H54 (cell line): ENCODE data around the gene DENND5B.
"Not testable (repeated sequence)": the region's sequence is repeated elsewhere in the genome, so short reads cannot be mapped to it uniquely, and the experiment has no call there.

Experiments used
- DNase-seq: peaks from one replicate; pipeline ENCODE4 v3.0.0; 2011; ENCODE audit warnings: low spot score, mixed read lengths; ENCODE audit not compliant: insufficient read length
- FAIRE-seq: peaks from 3 replicates; lab custom pipeline; 2011; peaks lifted over from hg19 to GRCh38; lab: Jason Lieb, UNC
- POLR2A ChIP-seq: IDR thresholded peaks from 2 replicates; pipeline ENCODE4 v1.6.1; 2011; ENCODE audit warnings: low read depth, mild to moderate bottlenecking, low read length

DENND5B gene

GRCh38 chr12:31590642-31591379, at the start of gene DENND5B:
DENND5B (minus strand) TSS chr12:31591136; CDS start chr12:31590832, 304 bp downstream.
- peak; percentile 48 for TF ChIP-seq POLR2A
- DNase-seq (peak; percentile 71), FAIRE-seq (no peak)

GRCh38 chr12:31634620-31635019, 43.7 kb upstream of the DENND5B start:
- no peak for TF ChIP-seq POLR2A
- DNase-seq (no peak), FAIRE-seq (no peak)

- no peak for TF ChIP-seq POLR2A
- DNase-seq: no peak
- no peak for FAIRE-seq
Measured at GRCh38 chr12:31633464-31633863, 42.5 kb upstream of the DENND5B start.

GRCh38 chr12:31631809-31632208, 40.9 kb upstream of the DENND5B start:
- FAIRE-seq (no peak), DNase-seq (no peak)
- no peak for TF ChIP-seq POLR2A

- no peak for TF ChIP-seq POLR2A
- DNase-seq (no peak), FAIRE-seq (no peak)
Measured at GRCh38 chr12:31631023-31631724, 40.2 kb upstream of the DENND5B start.

- no peak for DNase-seq
- TF ChIP-seq POLR2A: no peak
- FAIRE-seq: no peak
Measured at GRCh38 chr12:31629756-31630732, 39.1 kb upstream of the DENND5B start.

GRCh38 chr12:31627456-31628054, 36.6 kb upstream of the DENND5B start:
- no peak for DNase-seq
- TF ChIP-seq POLR2A: no peak
- no peak for FAIRE-seq

GRCh38 chr12:31626270-31626995, 35.5 kb upstream of the DENND5B start:
- FAIRE-seq (no peak), DNase-seq (no peak)
- no peak for TF ChIP-seq POLR2A

GRCh38 chr12:31622038-31622437, 31.1 kb upstream of the DENND5B start:
- no peak for TF ChIP-seq POLR2A
- no peak for DNase-seq
- FAIRE-seq: no peak

- DNase-seq: peak; percentile 9
- TF ChIP-seq POLR2A: no peak
- no peak for FAIRE-seq
Measured at GRCh38 chr12:31620311-31620710, 29.4 kb upstream of the DENND5B start.

- TF ChIP-seq POLR2A: no peak
- no peak for DNase-seq
- FAIRE-seq: no peak
Measured at GRCh38 chr12:31618228-31619025, 27.5 kb upstream of the DENND5B start.

- no peak for TF ChIP-seq POLR2A
- DNase-seq: no peak
- no peak for FAIRE-seq
Measured at GRCh38 chr12:31612819-31613218, 21.9 kb upstream of the DENND5B start.

- peak; percentile 30 for FAIRE-seq
- DNase-seq: not testable (repeated sequence)
Measured at GRCh38 chr12:31608299-31608698, 17.4 kb upstream of the DENND5B start.
